HEK293T (cell line): ENCODE measurements around the gene POPDC2.

Experiments used
- CTCF ChIA-PET: fragments of 350-600 bp; formaldehyde crosslinking; extraction: SDS; loops from one replicate; lab custom pipeline; 2021; ENCODE audit warnings: antibody characterized with exemption, inconsistent platforms; lab: Yijun Ruan, JAX
- POLR2A ChIA-PET: fragments of 350-600 bp; formaldehyde crosslinking; extraction: SDS; loops from one replicate; lab custom pipeline; 2020; ENCODE audit warnings: antibody characterized with exemption, inconsistent platforms; lab: Yijun Ruan, JAX
- DNase-seq: peaks from one replicate; pipeline ENCODE4 v3.0.0; 2012; ENCODE audit warnings: mixed read lengths; ENCODE audit errors: extremely low spot score
- ARNT ChIP-seq: fragments of 450-650 bp; IDR thresholded peaks from 2 replicates; pipeline ENCODE4 v1.6.1; 2017; ENCODE audit warnings: mild to moderate bottlenecking
- BHLHE40 ChIP-seq: fragments of 450-650 bp; IDR thresholded peaks from 2 replicates; pipeline ENCODE4 v1.6.1; 2016; ENCODE audit warnings: mild to moderate bottlenecking, moderate library complexity, borderline replicate concordance
- CTBP1 ChIP-seq: fragments of 450-650 bp; IDR thresholded peaks from 2 replicates; pipeline ENCODE4 v1.6.1; 2016; ENCODE audit warnings: borderline replicate concordance
- ELF4 ChIP-seq: fragments of 450-650 bp; IDR thresholded peaks from 2 replicates; pipeline ENCODE4 v1.6.1; 2017; ENCODE audit warnings: antibody characterized with exemption
- FOXA1 ChIP-seq: fragments of 450-650 bp; IDR thresholded peaks from 2 replicates; pipeline ENCODE4 v1.6.1; 2016; ENCODE audit warnings: mild to moderate bottlenecking
- FOXK2 ChIP-seq: fragments of 450-650 bp; IDR thresholded peaks from 2 replicates; pipeline ENCODE4 v1.6.1; 2016; ENCODE audit warnings: mild to moderate bottlenecking
- FOXM1 ChIP-seq: fragments of 450-650 bp; IDR thresholded peaks from 2 replicates; pipeline ENCODE4 v1.6.1; 2017; ENCODE audit warnings: mild to moderate bottlenecking, borderline replicate concordance
- HDGF ChIP-seq: fragments of 450-650 bp; IDR thresholded peaks from 2 replicates; pipeline ENCODE4 v1.6.1; 2017; ENCODE audit warnings: antibody characterized with exemption, borderline replicate concordance
- L3MBTL2 ChIP-seq: fragments of 450-650 bp; conservative IDR thresholded peaks from 2 replicates; pipeline ENCODE4 v1.6.1; 2016; ENCODE audit warnings: mild to moderate bottlenecking
- LEF1 ChIP-seq: fragments of 450-650 bp; IDR thresholded peaks from 2 replicates; pipeline ENCODE4 v1.6.1; 2017; ENCODE audit warnings: mild to moderate bottlenecking, borderline replicate concordance
- NFRKB ChIP-seq: fragments of 450-650 bp; IDR thresholded peaks from 2 replicates; pipeline ENCODE4 v1.6.1; 2016; ENCODE audit warnings: mild to moderate bottlenecking, moderate library complexity
- SP1 ChIP-seq: fragments of 450-650 bp; IDR thresholded peaks from 2 replicates; pipeline ENCODE4 v1.6.1; 2017
- SUZ12 ChIP-seq: fragments of 450-650 bp; IDR thresholded peaks from 2 replicates; pipeline ENCODE4 v1.6.1; 2016; ENCODE audit warnings: mild to moderate bottlenecking
- TARDBP ChIP-seq: fragments of 450-650 bp; IDR thresholded peaks from 2 replicates; pipeline ENCODE4 v1.6.1; 2016
- ZNF384 ChIP-seq: fragments of 450-650 bp; IDR thresholded peaks from 2 replicates; pipeline ENCODE4 v1.6.1; 2016
- TF ChIP-seq, protein P1 (sequence below): fragments of 450-650 bp; IDR thresholded peaks from 2 replicates; pipeline ENCODE4 v1.6.1; 2016

POPDC2 gene

DNA sequence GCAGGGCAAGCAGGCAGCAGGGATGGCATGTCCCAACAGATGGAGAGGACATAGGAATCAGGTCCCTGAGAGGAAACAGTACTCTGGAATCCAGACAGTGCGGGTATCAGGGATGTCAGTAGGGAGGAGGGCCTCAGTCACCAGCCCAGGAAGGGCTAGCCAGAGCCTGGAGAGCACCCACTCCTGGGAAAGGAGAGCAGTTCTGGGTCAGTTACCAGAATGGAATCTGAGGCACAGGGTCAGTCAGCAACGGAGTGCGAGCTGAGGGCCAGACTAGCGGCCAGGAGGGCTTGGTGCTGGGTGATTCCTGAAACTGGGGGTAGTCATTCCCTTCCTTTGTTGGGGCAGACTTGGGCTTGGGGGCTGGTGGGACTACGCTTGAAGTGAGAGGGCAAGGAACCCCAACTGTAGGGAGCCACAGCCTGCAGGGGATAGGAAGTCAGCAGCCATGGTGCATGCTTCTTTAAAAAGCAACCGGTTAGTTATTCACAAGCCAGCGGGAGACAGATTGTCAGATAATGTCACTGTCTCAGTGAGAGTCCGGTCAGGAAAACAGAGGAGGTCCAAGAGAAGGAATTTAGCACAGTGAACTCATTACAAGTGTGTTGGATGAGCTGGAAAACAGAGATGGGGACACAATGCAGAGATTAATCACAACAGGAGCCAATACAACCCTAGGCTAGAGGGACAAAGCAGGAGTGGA is 34.8 kb downstream of the POPDC2 start:
- ChIA-PET POLR2A (no interaction called here), CTCF (no interaction called here)
- DNase-seq, result no peak
- TF ChIP-seq SP1 (no peak), HDGF (no peak), LEF1 (no peak), ARNT (no peak), TARDBP (no peak), ZNF384 (no peak), FOXM1 (no peak), SUZ12 (no peak), ELF4 (no peak), L3MBTL2 (no peak), NFRKB (no peak), FOXK2 (no peak), CTBP1 (no peak)
- TF ChIP-seq, protein P1, sequence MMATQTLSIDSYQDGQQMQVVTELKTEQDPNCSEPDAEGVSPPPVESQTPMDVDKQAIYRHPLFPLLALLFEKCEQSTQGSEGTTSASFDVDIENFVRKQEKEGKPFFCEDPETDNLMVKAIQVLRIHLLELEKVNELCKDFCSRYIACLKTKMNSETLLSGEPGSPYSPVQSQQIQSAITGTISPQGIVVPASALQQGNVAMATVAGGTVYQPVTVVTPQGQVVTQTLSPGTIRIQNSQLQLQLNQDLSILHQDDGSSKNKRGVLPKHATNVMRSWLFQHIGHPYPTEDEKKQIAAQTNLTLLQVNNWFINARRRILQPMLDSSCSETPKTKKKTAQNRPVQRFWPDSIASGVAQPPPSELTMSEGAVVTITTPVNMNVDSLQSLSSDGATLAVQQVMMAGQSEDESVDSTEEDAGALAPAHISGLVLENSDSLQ, result no peak

DNA sequence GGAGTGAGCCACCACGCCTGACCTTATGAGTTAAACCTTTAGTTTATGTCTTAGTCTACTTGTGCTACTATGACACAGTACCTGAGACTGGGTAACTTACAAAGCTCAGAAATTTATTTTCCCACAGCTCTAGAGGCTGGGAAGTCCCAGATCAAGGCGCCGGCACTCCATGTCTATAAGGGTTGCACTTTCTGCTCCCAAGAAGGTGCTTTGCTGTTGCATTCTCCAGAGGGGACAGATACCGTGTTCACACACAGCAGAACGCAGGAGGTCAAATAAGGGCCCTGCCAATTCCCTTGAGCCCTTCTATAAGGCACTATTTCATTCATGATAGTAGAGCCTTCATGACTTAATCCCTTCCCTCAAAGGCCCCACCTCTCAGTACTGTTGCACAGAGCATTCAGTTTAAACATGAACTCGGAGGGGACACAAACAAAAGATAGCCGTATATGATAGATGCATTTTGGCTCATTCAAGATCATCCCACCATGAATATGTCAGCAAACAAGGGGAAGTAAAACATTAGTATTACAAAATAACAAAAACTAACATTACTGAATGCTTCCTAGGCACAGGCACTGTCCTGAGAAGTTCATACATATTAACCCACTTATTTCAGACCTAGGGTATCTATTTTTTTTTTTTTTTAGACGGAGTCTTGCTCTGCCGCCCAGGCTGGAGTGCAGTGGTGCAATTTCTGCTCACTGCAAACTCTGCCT is 36.2 kb downstream of the POPDC2 start:
- CTCF ChIA-PET, result interaction anchor here (0.6 kb wide), 1 partner anchor 57 kb away, joined by 3 read pairs; no protein-coding TSS in a partner anchor
- DNase-seq, result no peak
- POLR2A ChIA-PET, result no interaction called here
- TF ChIP-seq TARDBP (no peak), SP1 (no peak), SUZ12 (no peak), FOXK2 (no peak), LEF1 (no peak), FOXA1 (no peak), ARNT (no peak), BHLHE40 (no peak), CTBP1 (no peak), NFRKB (no peak), L3MBTL2 (no peak), HDGF (no peak), ZNF384 (no peak), ELF4 (no peak), FOXM1 (no peak)
- TF ChIP-seq, protein P1, result no peak

DNA sequence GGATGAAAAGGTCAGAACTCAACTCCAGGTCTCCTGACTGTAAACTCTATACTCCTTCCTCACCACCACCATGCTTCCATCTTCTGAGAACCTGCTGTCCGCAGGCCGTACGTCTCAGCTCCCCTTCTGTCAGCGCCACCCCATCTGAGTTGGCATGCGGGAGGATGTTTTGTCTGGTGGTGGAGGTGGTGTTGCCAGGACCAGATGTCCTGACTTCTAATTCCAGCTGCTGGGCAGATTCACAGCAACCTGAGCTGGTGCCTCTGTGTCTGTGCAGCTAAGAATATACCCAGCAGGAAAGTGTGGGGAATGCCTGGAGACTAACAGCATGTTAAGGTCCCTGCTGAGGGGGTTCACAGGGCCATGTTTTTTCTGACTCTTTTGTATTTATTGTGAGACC is 39.5 kb downstream of the POPDC2 start:
- TF ChIP-seq ARNT (no peak), LEF1 (no peak)
- POLR2A ChIA-PET, result no interaction called here
- DNase-seq, result no peak
- CTCF ChIA-PET, result no interaction called here

DNA sequence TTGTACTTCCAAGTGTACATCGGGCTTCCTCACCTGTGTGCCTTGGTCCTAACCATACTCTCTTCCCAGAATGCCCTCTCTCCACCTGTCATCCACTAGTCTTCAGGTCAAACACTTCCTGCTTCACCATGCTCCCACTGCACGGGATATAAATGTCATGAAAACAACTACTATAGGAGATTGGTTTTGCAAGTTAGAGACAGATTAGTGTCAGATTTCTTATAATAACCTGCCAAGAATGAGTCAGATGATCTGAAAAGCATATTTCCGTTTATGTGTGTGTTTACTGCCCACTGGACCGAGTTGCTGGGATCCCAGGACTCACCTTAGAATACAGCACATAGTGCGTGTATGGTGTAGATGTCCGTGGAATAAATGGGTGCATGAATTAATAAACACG is 41.3 kb downstream of the POPDC2 start:
- ChIA-PET CTCF (no interaction called here), POLR2A (no interaction called here)
- DNase-seq, result no peak
- no peak for TF ChIP-seq FOXM1
- no peak for TF ChIP-seq TARDBP
- no peak for TF ChIP-seq FOXK2
- no peak for TF ChIP-seq LEF1
- TF ChIP-seq NFRKB, result no peak
- TF ChIP-seq L3MBTL2, result no peak
- no peak for TF ChIP-seq BHLHE40
- no peak for TF ChIP-seq ZNF384
- TF ChIP-seq SUZ12, result no peak
- no peak for TF ChIP-seq HDGF
- no peak for TF ChIP-seq ELF4

DNA sequence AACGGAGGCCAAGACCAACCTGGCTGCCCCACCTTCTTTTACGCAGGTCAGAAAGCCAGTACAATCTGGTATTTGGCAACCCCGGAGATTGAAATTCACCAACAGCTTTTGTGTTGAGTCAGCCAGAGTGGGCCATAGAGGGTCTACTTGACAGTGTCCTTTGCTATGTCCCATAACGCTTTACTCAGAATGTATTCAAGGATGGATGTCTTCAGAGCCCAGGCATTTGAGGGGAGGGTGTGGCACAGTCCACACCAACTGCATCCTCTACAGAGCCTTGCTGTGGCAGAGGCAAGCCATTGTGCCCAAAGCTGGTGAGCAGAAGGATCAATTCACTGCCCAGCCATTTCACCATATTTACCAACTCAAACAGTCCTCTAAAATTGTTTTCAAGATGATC is 44.3 kb downstream of the POPDC2 start:
- DNase-seq, result no peak
- TF ChIP-seq FOXA1 (no peak), TARDBP (no peak), NFRKB (no peak), HDGF (no peak), L3MBTL2 (no peak), SUZ12 (no peak)
- POLR2A ChIA-PET, result no interaction called here
- CTCF ChIA-PET, result no interaction called here

DNA sequence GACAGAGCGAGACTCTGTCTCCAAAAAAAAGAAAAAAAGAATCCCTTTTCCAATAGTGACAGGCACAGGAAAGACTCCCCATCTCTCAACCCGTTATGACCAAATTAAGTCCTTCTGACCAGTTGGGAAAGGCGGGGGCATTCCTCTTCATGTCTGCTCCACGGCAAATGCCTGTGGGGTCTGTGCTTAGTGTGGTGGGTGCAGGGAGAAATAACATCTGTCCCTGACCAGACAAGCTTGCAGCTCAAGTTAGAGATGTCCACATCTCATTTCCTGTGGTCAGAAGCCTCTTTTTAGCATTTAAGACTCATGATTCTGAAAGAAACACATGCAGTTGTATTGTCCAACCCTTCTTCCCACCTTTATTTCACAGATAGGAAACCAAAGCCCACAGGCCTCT is 46.5 kb downstream of the POPDC2 start:
- ChIA-PET POLR2A (interaction anchor here (0.6 kb wide), 1 partner anchor 14 kb away, joined by 4 read pairs; no protein-coding TSS in a partner anchor), CTCF (no interaction called here)
- no peak for TF ChIP-seq ARNT
- TF ChIP-seq NFRKB, result no peak
- no peak for DNase-seq

DNA sequence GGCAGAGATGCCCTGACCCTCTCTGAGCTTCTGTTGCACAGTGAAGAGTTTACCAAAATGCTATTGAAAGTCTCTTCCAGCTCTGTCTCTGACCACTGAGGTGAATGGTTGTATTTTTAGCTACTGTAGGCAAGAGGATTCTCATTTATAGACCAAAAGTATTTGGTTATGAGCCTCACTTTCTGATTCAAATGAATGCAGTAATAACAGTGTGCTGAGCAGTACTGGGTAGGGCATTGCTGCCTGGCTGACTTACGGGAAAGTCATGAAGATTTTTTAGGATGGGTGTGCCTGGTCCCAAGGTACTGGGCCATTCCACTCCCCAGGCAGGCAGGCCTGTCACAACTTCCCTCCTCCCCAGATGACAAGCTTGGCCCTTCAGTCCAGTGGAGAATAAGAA is 47.2 kb downstream of the POPDC2 start:
- no peak for DNase-seq
- TF ChIP-seq HDGF, result no peak
- no peak for TF ChIP-seq TARDBP
- no peak for TF ChIP-seq CTBP1
- ChIA-PET POLR2A (interaction anchor here (0.6 kb wide), 1 partner anchor 14 kb away, joined by 4 read pairs; no protein-coding TSS in a partner anchor), CTCF (no interaction called here)
